Endothelial cell of umbilical vein (primary cell): ENCODE data around the gene ITPRID2. TPM values are rescaled to one million over a fixed set of nuclear protein-coding genes. Genes with fewer than 3 reads are reported as not detected.

Source experiments
- BruUV-seq: library from RNA; stranded (reverse); fragments of 400-500 nt; replicated peaks from 2 replicates; lab custom pipeline; 2021; lab: Mats Ljungman, UMichigan
- CTCF ChIA-PET: fragments of 300-600, 350-600 bp; sonication (Branson Sonifier 250); formaldehyde crosslinking; loops from one replicate; lab custom pipeline; 2021; ENCODE audit warnings: antibody characterized with exemption, inconsistent platforms; lab: Charles Lee
- POLR2A ChIA-PET: fragments of 300-600, 350-600 bp; sonication (Branson Sonifier 250); formaldehyde crosslinking; loops from one replicate; lab custom pipeline; 2021; ENCODE audit warnings: antibody characterized with exemption, inconsistent platforms; lab: Charles Lee
- DNase-seq: peaks from one replicate; pipeline ENCODE4 v3.0.0-alpha.2; 2011; ENCODE audit warnings: low read depth, low spot score
- FAIRE-seq: peaks from 2 replicates; lab custom pipeline; 2011; peaks lifted over from hg19 to GRCh38; lab: Jason Lieb, UNC
- H2AFZ ChIP-seq: 2 replicates; pipeline ENCODE4 v1.6.0; 2012; ENCODE audit warnings: low read depth, low read length, control low read depth, inconsistent platforms
- H3K27ac ChIP-seq: 2 replicates; pipeline ENCODE4 v1.5.1; 2011; ENCODE audit warnings: low read depth, mild to moderate bottlenecking, control low read depth, low read length, moderate library complexity; ENCODE audit not compliant: insufficient read depth
- H3K27me3 ChIP-seq, 2 experiments: 2 replicates each; pipeline versions ENCODE4 v1.6.0 to v1.6.1; 2011; ENCODE audit warnings: low read length in 2 of 2, mixed read lengths in 1 of 2; ENCODE audit not compliant: control insufficient read depth in 2 of 2, insufficient read depth in 2 of 2
- H3K36me3 ChIP-seq, 2 experiments: 2 replicates in 1 of 2; 3 replicates in 1 of 2; pipeline ENCODE4 v1.5.1; 2011; ENCODE audit warnings: low read length in 2 of 2, mild to moderate bottlenecking in 1 of 2, moderate library complexity in 1 of 2; ENCODE audit not compliant: control insufficient read depth in 2 of 2, insufficient read depth in 2 of 2; ENCODE audit errors: extremely low read depth in 1 of 2
- H3K4me1 ChIP-seq: 3 replicates; pipeline ENCODE4 v1.5.1; 2011; ENCODE audit warnings: mild to moderate bottlenecking, low read length; ENCODE audit not compliant: control insufficient read depth, insufficient read depth; ENCODE audit errors: extremely low read depth
- H3K4me2 ChIP-seq: 2 replicates; pipeline ENCODE4 v1.6.1; 2011; ENCODE audit warnings: low read length, control low read depth, mixed read lengths; ENCODE audit not compliant: insufficient read depth
- H3K4me3 ChIP-seq, 3 experiments: fragments of 200-600 bp in 1 of 3; sonication (generic), shearing (Covaris generic) in 1 of 3; replicated peaks in 1 of 3; 2 replicates each; pipeline ENCODE4 v1.5.1; 2011 to 2016; ENCODE audit warnings: control low read depth in 3 of 3, low read length in 3 of 3, mild to moderate bottlenecking in 2 of 3, inconsistent platforms in 1 of 3, low read depth in 1 of 3, moderate library complexity in 1 of 3; ENCODE audit not compliant: insufficient read depth in 1 of 3
- H3K79me2 ChIP-seq: 2 replicates; pipeline ENCODE4 v1.6.0; 2012; ENCODE audit warnings: low read length, inconsistent platforms; ENCODE audit not compliant: control insufficient read depth, insufficient read depth
- H3K9ac ChIP-seq: replicated peaks from 2 replicates; pipeline ENCODE3; 2011; ENCODE audit warnings: low read length, control low read depth; ENCODE audit not compliant: insufficient read depth; ENCODE audit errors: extremely low read depth
- H3K9me1 ChIP-seq: replicated peaks from 3 replicates; pipeline ENCODE4 v1.6.0; 2011; ENCODE audit warnings: mild to moderate bottlenecking, low read length; ENCODE audit not compliant: control insufficient read depth, insufficient read depth; ENCODE audit errors: extremely low read depth
- H3K9me3 ChIP-seq: replicated peaks from 2 replicates; pipeline ENCODE4 v1.5.1; 2012; ENCODE audit warnings: low read length, inconsistent platforms; ENCODE audit not compliant: control insufficient read depth, insufficient read depth
- H4K20me1 ChIP-seq: replicated peaks from 2 replicates; pipeline ENCODE3; 2011; ENCODE audit warnings: mild to moderate bottlenecking, low read length; ENCODE audit not compliant: control insufficient read depth, insufficient read depth; ENCODE audit errors: extremely low read depth
- CTCF ChIP-seq, 2 donors: IDR thresholded peaks; 1 replicate in 1 of 2; 2 replicates in 1 of 2; pipeline ENCODE4 v1.5.1; 2011; ENCODE audit warnings: low read length in 2 of 2, mild to moderate bottlenecking in 2 of 2, moderate library complexity in 2 of 2, control low read depth in 1 of 2, inconsistent platforms in 1 of 2, low read depth in 1 of 2; ENCODE audit not compliant: insufficient read depth in 1 of 2; ENCODE audit errors: extremely low read depth in 1 of 2
- EZH2 ChIP-seq: IDR thresholded peaks from 2 replicates; pipeline ENCODE4 v1.6.1; 2012; ENCODE audit warnings: borderline replicate concordance, low read depth, mild to moderate bottlenecking, moderate library complexity, low read length, inconsistent platforms; ENCODE audit not compliant: severe bottlenecking
- FOS ChIP-seq: IDR thresholded peaks from 2 replicates; pipeline ENCODE4 v1.6.1; 2011; ENCODE audit warnings: mild to moderate bottlenecking, low read length, moderate library complexity, borderline replicate concordance; ENCODE audit not compliant: insufficient read depth
- GATA2 ChIP-seq: IDR thresholded peaks from 2 replicates; pipeline ENCODE4 v1.7.0; 2011; ENCODE audit warnings: low read depth, mild to moderate bottlenecking, moderate library complexity, mixed read lengths, low read length; ENCODE audit not compliant: insufficient read length, insufficient read depth
- JUN ChIP-seq: IDR thresholded peaks from 2 replicates; pipeline ENCODE4 v1.6.1; 2011; ENCODE audit warnings: borderline replicate concordance, low read depth; ENCODE audit not compliant: insufficient read length, insufficient read depth
- MAX ChIP-seq: IDR thresholded peaks from 2 replicates; pipeline ENCODE4 v1.6.1; 2011; ENCODE audit not compliant: insufficient read depth, insufficient read length
- MYC ChIP-seq: IDR thresholded peaks from one replicate; pipeline ENCODE4 v1.6.1; 2011; ENCODE audit warnings: mild to moderate bottlenecking, low read depth, low read length
- POLR2A ChIP-seq: IDR thresholded peaks from 2 replicates; pipeline ENCODE4 v1.6.1; 2012; ENCODE audit warnings: low read depth, mild to moderate bottlenecking, control low read depth, low read length
- POLR2AphosphoS5 ChIP-seq: IDR thresholded peaks from 2 replicates; pipeline ENCODE4 v1.6.1; 2012; ENCODE audit warnings: low read depth, mild to moderate bottlenecking, control low read depth, low read length, moderate library complexity; ENCODE audit not compliant: insufficient read depth
- dilution Hi-C: fragments of 300-500 bp; cut with MboI; formaldehyde crosslinking; loops from one replicate; pipeline ENCODE4 v1.15.0; 2019; ENCODE audit warnings: low sequenced_read_pairs; ENCODE audit not compliant: extremely low pct_ligation_motif_present
- intact Hi-C: fragments of 100-400 bp; cut with micrococcal nuclease; formaldehyde crosslinking; loops from one replicate; pipeline ENCODE4 v1.10.0; 2022
- polyA plus RNA-seq, 4 experiments: library from polyadenylated mRNA; depleted of rRNA in 3 of 4; stranded (reverse) in 3 of 4; unstranded in 1 of 4; fragments of >200 nt; gene quantifications; 2 replicates each; pipeline versions ENCODE4 v1.2.1 to v1.2.3, GENCODE V29; 2011 to 2012; ENCODE audit warnings: missing spikeins in 1 of 4
- total RNA-seq: library from RNA; stranded (reverse); gene quantifications from 2 replicates; pipeline ENCODE4 v1.2.3, GENCODE V29; 2021

ITPRID2 gene
- total and polyA plus RNA-seq, 2 donors (not counting 3 experiments of a cell fraction or from before 2014, with no cell fraction given) = 37.6 to 272 TPM

- H3K27me3 ChIP-seq = no peaks in the 10 kb centered on the region
- H3K4me2 ChIP-seq = no peak overlapping the region
- no peak overlapping the region for H2AFZ ChIP-seq
- ChIA-PET POLR2A (no interaction called here), CTCF (interaction anchor here (1.0 to 1.3 kb wide), 2 partner anchors 13 to 15 kb away, joined by 3 read pairs; no protein-coding TSS in a partner anchor)
- intact Hi-C loops = loop anchor here (10.0 kb wide), 2 partner anchors 815 to 905 kb away; partner anchors contain the start of gene UBE2E3
- no peak overlapping the region for H3K4me3 ChIP-seq
- no peak overlapping the region for H3K9ac ChIP-seq
- peaks cover 30% of the 10 kb centered on the region for H3K79me2 ChIP-seq
- H3K27ac ChIP-seq = no peak overlapping the region
- peaks cover 25% of the 10 kb centered on the region for H3K4me1 ChIP-seq
- dilution Hi-C loops = no loop called here
- DNase-seq (no peak), FAIRE-seq (no peak)
- H3K9me1 ChIP-seq = no peaks in the 10 kb centered on the region
- H3K36me3 ChIP-seq = peaks cover 0 to 5% of the 10 kb centered on the region in 2 experiments
- H4K20me1 ChIP-seq = no peaks in the 10 kb centered on the region
- no peak for TF ChIP-seq JUN
- TF ChIP-seq MAX = no peak
- TF ChIP-seq EZH2 = no peak
- TF ChIP-seq POLR2AphosphoS5 = no peak
- H3K9me3 ChIP-seq = no peaks in the 10 kb centered on the region
- BruUV-seq = no TSS peak
Observed at GRCh38 chr2:181889776-181890175, 1.8 kb upstream of the ITPRID2 start.

- no peak for DNase-seq
- dilution Hi-C loops = no loop called here
- H3K79me2 ChIP-seq = peaks cover 35% of the 10 kb centered on the region
- no peak overlapping the region for H3K9ac ChIP-seq
- intact Hi-C loops = loop anchor here (10.0 kb wide), 2 partner anchors 815 to 905 kb away; partner anchors contain the start of gene UBE2E3
- TF ChIP-seq FOS (no peak), JUN (no peak), POLR2AphosphoS5 (no peak), EZH2 (no peak), GATA2 (no peak), MYC (no peak), MAX (no peak), CTCF (IDR thresholded peaks at IDR 0.05; ENCODE audit: extremely low read depth in 1 of 2, insufficient read depth in 1 of 2, low read depth in 1 of 2, low read length in 2 of 2) (no peak), POLR2A (no peak)
- CTCF ChIA-PET = interaction anchor here (1.0 to 1.7 kb wide), 3 partner anchors 12 to 110 kb away, joined by 3 to 4 read pairs (median 3); no protein-coding TSS in a partner anchor
- no TSS peak for BruUV-seq
- no peaks in the 10 kb centered on the region for H3K9me1 ChIP-seq
- H3K4me3 ChIP-seq = no peak overlapping the region
- H4K20me1 ChIP-seq = no peaks in the 10 kb centered on the region
- H3K4me2 ChIP-seq = no peak overlapping the region
- no peaks in the 10 kb centered on the region for H3K9me3 ChIP-seq
- H2AFZ ChIP-seq = no peak overlapping the region
- H3K36me3 ChIP-seq = peaks cover 0 to 5% of the 10 kb centered on the region in 2 experiments
- peaks cover 30% of the 10 kb centered on the region for H3K4me1 ChIP-seq
- POLR2A ChIA-PET = no interaction called here
- no peaks in the 10 kb centered on the region for H3K27me3 ChIP-seq
- no peak overlapping the region for H3K27ac ChIP-seq
- no peak for FAIRE-seq
Observed at GRCh38 chr2:181890271-181890670, 1.3 kb upstream of the ITPRID2 start.
